ENCODE measurements around the gene SET.

- TF ChIP-seq CTCF (conservative IDR thresholded peaks at IDR 0.05), result no peak
- TF ChIP-seq EZH2 (IDR thresholded peaks at IDR 0.05; ENCODE audit: low read depth), result no peak
Measured at GRCh38 chr9:128743421-128743820, 54.4 kb downstream of the SET start.

Measured in PC-9 (cell line).